GM23248 (cell line): ENCODE measurements around the gene APBA1. TPM values are rescaled to one million over a fixed set of nuclear protein-coding genes. Genes with fewer than 3 reads are reported as not detected.

Experiments
- DNase-seq: peaks from one replicate; pipeline ENCODE4 v3.0.0-alpha.2; 2015
- H2AFZ ChIP-seq: fragments of 200-600 bp; sonication (generic); 2 replicates; pipeline ENCODE4 v1.6.1; 2016; ENCODE audit warnings: antibody characterized with exemption
- H3F3A ChIP-seq: fragments of 200-600 bp; sonication (generic); 2 replicates; pipeline ENCODE4 v1.6.1; 2016; ENCODE audit warnings: mild to moderate bottlenecking, antibody characterized with exemption, mixed run types; ENCODE audit not compliant: insufficient read depth
- H3K27ac ChIP-seq: fragments of 200-600 bp; sonication (generic); 2 replicates; pipeline ENCODE4 v1.5.1; 2016; ENCODE audit warnings: mild to moderate bottlenecking
- H3K27me3 ChIP-seq: fragments of 200-600 bp; sonication (generic); replicated peaks from 2 replicates; pipeline ENCODE4 v1.6.1; 2016; ENCODE audit warnings: mild to moderate bottlenecking; ENCODE audit not compliant: insufficient read depth
- H3K36me3 ChIP-seq: fragments of 200-600 bp; sonication (generic); 2 replicates; pipeline ENCODE4 v1.6.1; 2016; ENCODE audit warnings: low read depth, mild to moderate bottlenecking
- H3K4me1 ChIP-seq: fragments of 200-600 bp; sonication (generic); 2 replicates; pipeline ENCODE4 v1.6.1; 2016; ENCODE audit warnings: mild to moderate bottlenecking; ENCODE audit not compliant: insufficient read depth
- H3K4me2 ChIP-seq: fragments of 200-600 bp; sonication (generic); one replicate; pipeline ENCODE4 v1.6.1; 2016; ENCODE audit warnings: mild to moderate bottlenecking; ENCODE audit not compliant: unreplicated experiment
- H3K4me3 ChIP-seq: fragments of 200-600 bp; sonication (generic); 2 replicates; pipeline ENCODE4 v1.5.1; 2016; ENCODE audit warnings: mild to moderate bottlenecking
- H3K79me2 ChIP-seq: fragments of 200-600 bp; sonication (generic); 2 replicates; pipeline ENCODE4 v1.6.1; 2016; ENCODE audit warnings: mild to moderate bottlenecking; ENCODE audit not compliant: insufficient read depth
- H3K9ac ChIP-seq: fragments of 200-600 bp; sonication (generic); 2 replicates; pipeline ENCODE4 v1.6.1; 2016; ENCODE audit warnings: mild to moderate bottlenecking
- H3K9me2 ChIP-seq: fragments of 200-600 bp; sonication (generic); 2 replicates; pipeline ENCODE4 v1.6.1; 2016; ENCODE audit warnings: mixed run types, mild to moderate bottlenecking, moderate library complexity; ENCODE audit not compliant: insufficient read depth
- H3K9me3 ChIP-seq: fragments of 200-600 bp; sonication (generic); one replicate; pipeline ENCODE4 v1.6.1; 2017; ENCODE audit warnings: low read depth
- H4K20me1 ChIP-seq: fragments of 200-600 bp; sonication (generic); 2 replicates; pipeline ENCODE4 v1.6.0; 2016; ENCODE audit not compliant: insufficient read depth
- EZH2 ChIP-seq: fragments of 200-600 bp; sonication (generic); IDR thresholded peaks from 2 replicates; pipeline ENCODE4 v1.6.1; 2018; ENCODE audit warnings: antibody characterized with exemption, mild to moderate bottlenecking; ENCODE audit not compliant: insufficient read depth, poor library complexity, severe bottlenecking
- EZH2phosphoT487 ChIP-seq: fragments of 200-600 bp; sonication (generic); IDR thresholded peaks from 2 replicates; pipeline ENCODE4 v1.6.1; 2018; ENCODE audit warnings: antibody characterized with exemption, moderate library complexity, mild to moderate bottlenecking, low read depth; ENCODE audit not compliant: insufficient read depth
- WGBS, 2 experiments: methylation state at CpG; one replicate each; pipeline ENCODE4 v1.1.6; 2015 to 2017; ENCODE audit warnings: low lambda C conversion rate in 2 of 2, low coverage in 1 of 2; ENCODE audit errors: missing lambda C conversion rate in 2 of 2; 5-methylcytosine and 5-hydroxymethylcytosine counted together
- in situ Hi-C: fragments of 300-500 bp; cut with MboI; formaldehyde crosslinking; loops from 2 replicates; pipeline ENCODE4 v1.15.0; 2020
- polyA plus RNA-seq: library from polyadenylated mRNA; unstranded; fragments of >200 nt; fragmentation: Nextera tagmentation; extraction: Ambion mirVana; gene quantifications from 2 replicates; pipeline ENCODE4 v1.2.1, GENCODE V29; 2016
- total RNA-seq: library from RNA; depleted of rRNA; stranded (reverse); fragments of >200 nt; shearing (Covaris generic); gene quantifications from 2 replicates; pipeline ENCODE4 v1.2.3, GENCODE V29; 2014

The APBA1 gene
- total and polyA plus RNA-seq, 2 experiments from 2014 or later: 0.93 to 11.3 TPM

DNA sequence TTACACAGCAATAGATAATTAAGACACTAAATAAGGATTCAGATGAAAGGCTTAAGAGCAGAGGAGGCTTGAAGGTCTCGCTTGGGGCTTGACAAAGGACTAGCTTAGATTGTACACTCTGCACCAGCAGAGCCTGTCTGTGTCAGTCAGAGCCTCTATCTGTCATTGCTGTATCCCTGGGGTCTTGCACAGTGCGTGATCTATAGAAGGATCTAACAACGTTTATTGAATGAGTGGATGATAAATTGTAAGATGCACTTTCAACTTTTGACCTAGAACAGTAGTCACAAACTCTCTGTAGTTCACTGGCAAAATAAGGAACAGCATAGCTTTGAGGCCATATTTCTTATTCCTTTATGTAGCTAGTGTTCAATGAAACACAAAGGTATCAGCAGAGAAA lies 173.7 kb downstream of the APBA1 start:
- Histone ChIP-seq H4K20me1 (no peaks in the 10 kb centered on the region), H3K27ac (no peak overlapping the region), H3K4me2 (no peak overlapping the region), H3K4me3 (no peak overlapping the region), H3K9me3 (no peaks in the 10 kb centered on the region), H3K9ac (no peak overlapping the region), H3K9me2 (no peaks in the 10 kb centered on the region), H3K79me2 (no peaks in the 10 kb centered on the region), H3F3A (no peaks in the 10 kb centered on the region; the same call in 1 of the 2 replicates), H3K27me3 (no peaks in the 10 kb centered on the region), H3K36me3 (no peaks in the 10 kb centered on the region), H3K4me1 (peaks cover 9% of the 10 kb centered on the region), H2AFZ (no peak overlapping the region)
- in situ Hi-C loops: no loop called here
- DNase-seq: no peak
- 85 to 94% methylated on average over 3 of the region's 3 CpGs for WGBS, 2 experiments
- TF ChIP-seq EZH2phosphoT487: no peak
- no peak for TF ChIP-seq EZH2

DNA sequence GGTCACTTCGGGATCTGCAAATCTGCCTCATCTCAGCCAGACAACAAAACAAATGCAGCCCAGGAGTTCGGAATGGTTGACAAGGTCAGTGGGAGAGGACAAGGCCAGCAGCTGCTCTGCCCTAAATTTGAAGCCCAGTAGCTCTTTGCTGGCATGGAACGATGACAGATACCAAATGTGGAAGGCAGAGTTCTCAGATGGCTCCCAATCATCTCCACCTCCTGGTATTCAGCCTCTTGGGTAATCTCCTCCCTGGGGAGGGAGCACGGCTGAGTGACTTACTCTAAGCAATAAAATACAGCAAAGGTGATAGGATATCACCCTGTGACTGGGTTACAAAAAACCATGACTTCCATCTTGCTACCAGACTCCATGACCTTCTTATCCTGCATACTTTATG lies 174.4 kb downstream of the APBA1 start:
- Histone ChIP-seq H3K4me2 (no peak overlapping the region), H2AFZ (no peak overlapping the region), H3K36me3 (no peaks in the 10 kb centered on the region), H4K20me1 (no peaks in the 10 kb centered on the region), H3K9ac (no peak overlapping the region), H3K79me2 (no peaks in the 10 kb centered on the region), H3F3A (no peaks in the 10 kb centered on the region; the same call in 1 of the 2 replicates), H3K27me3 (no peaks in the 10 kb centered on the region), H3K9me2 (no peaks in the 10 kb centered on the region), H3K4me3 (no peak overlapping the region), H3K27ac (no peak overlapping the region), H3K9me3 (no peaks in the 10 kb centered on the region), H3K4me1 (peaks cover 4% of the 10 kb centered on the region)
- TF ChIP-seq EZH2: no peak
- TF ChIP-seq EZH2phosphoT487: no peak
- 67 to 69% methylated on average over 4 of the region's 4 CpGs for WGBS, 2 experiments
- DNase-seq: no peak
- in situ Hi-C loops: no loop called here

DNA sequence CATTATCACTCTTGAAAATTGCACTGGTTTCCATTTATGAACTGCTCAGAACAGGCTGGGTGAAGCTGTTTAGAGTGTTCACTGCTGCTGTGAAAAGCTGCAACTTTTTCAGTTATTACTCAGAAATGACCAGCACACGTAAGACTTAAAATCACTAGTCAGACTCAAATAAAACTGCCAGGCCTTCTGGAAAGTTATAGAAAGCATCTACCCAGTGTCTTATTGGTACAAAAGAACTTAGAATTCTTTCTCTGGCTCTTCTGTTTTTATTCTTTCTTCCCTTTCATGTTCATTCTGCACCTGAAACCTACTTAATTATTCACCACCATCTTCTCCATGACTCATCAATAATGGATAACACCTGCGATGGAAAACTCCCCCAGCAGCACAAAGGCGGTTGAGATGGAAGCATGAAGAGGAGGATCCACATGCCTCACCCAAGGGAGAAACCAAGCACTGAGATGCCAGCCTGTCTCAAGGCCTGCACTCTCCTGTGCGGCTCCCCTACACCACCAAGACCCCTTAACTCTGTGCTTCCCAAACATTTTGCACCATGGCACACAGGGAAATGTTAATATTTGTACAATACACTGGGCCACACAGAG lies 175.2 kb downstream of the APBA1 start:
- H3K4me3 ChIP-seq: no peak overlapping the region
- H2AFZ ChIP-seq: no peak overlapping the region
- no peak overlapping the region for H3K27ac ChIP-seq
- no peaks in the 10 kb centered on the region for H3K4me1 ChIP-seq
- no peaks in the 10 kb centered on the region for H3K36me3 ChIP-seq
- 91 to 95% methylated on average over 4 of the region's 4 CpGs for whole genome bisulfite sequencing, 2 experiments
- no peaks in the 10 kb centered on the region for H3K79me2 ChIP-seq
- no peak for DNase-seq
- H3K9ac ChIP-seq: no peak overlapping the region
- no peaks in the 10 kb centered on the region for H3K27me3 ChIP-seq
- in situ Hi-C loops: no loop called here
- H3K9me2 ChIP-seq: no peaks in the 10 kb centered on the region
- no peaks in the 10 kb centered on the region for H3K9me3 ChIP-seq
- no peaks in the 10 kb centered on the region for H3F3A ChIP-seq
- H4K20me1 ChIP-seq: no peaks in the 10 kb centered on the region
- TF ChIP-seq EZH2 (no peak), EZH2phosphoT487 (no peak)
- H3K4me2 ChIP-seq: no peak overlapping the region

DNA sequence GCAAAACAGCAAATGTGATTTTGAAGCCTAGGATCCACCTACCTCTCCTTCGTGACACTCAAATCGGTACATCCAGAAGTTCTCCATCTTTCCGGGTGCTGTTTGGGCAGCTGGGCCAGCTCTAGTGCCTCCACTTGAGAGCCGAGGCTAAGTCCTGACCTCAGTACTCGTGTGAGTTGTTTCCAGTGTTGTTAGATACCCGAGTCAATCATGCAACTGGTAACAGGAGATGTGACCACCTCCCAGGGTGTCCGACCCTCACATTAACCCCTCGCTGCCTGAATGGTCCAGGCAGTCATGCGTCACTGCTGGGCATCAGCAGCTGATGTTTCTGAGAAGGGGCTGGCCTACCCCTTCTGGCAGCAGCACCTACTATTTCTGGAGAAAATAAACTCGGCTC lies 176.9 kb downstream of the APBA1 start:
- Histone ChIP-seq H3K9ac (no peak overlapping the region), H3K4me3 (no peak overlapping the region), H3K9me3 (no peaks in the 10 kb centered on the region), H3K9me2 (no peaks in the 10 kb centered on the region), H3K4me2 (no peak overlapping the region), H4K20me1 (no peaks in the 10 kb centered on the region), H3K27me3 (no peaks in the 10 kb centered on the region), H3K4me1 (no peaks in the 10 kb centered on the region), H3K36me3 (no peaks in the 10 kb centered on the region), H3K79me2 (no peaks in the 10 kb centered on the region), H3K27ac (no peak overlapping the region), H2AFZ (no peak overlapping the region), H3F3A (no peaks in the 10 kb centered on the region)
- DNase-seq: no peak
- 70 to 76% methylated on average over 10 of the region's 10 CpGs for WGBS, 2 experiments
- in situ Hi-C loops: no loop called here
- TF ChIP-seq EZH2 (no peak), EZH2phosphoT487 (no peak)

DNA sequence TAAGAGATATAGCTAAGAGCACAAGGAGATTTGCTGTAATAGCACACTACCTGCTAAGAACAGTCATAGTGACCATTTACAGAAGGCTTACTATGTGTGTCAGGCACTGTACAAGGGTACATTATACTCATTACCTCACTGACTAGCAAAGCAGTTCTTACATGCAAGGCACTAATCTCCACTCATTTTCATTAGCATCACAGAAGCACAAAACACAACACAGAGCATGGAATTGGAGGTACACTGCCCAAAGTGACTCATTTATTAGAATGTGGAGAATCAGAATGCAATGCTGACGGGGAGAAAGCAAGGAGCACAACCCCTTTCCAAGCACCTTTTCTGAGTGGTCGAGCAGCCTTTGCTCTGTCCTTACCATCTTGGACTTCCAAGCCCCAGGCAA lies 177.4 kb downstream of the APBA1 start:
- 56 to 59% methylated on average over 2 of the region's 2 CpGs for WGBS, 2 experiments
- TF ChIP-seq EZH2: no peak
- TF ChIP-seq EZH2phosphoT487: no peak
- no peaks in the 10 kb centered on the region for H3K9me3 ChIP-seq

More for the DNA sequence above, 177.4 kb downstream of the APBA1 start:
- H3K9me2 ChIP-seq: no peaks in the 10 kb centered on the region
- H3F3A ChIP-seq: no peaks in the 10 kb centered on the region
- no peaks in the 10 kb centered on the region for H3K79me2 ChIP-seq
- H3K4me1 ChIP-seq: no peaks in the 10 kb centered on the region
- no peak overlapping the region for H3K4me3 ChIP-seq
- no peaks in the 10 kb centered on the region for H3K27me3 ChIP-seq
- no peak overlapping the region for H3K27ac ChIP-seq
- in situ Hi-C loops: no loop called here
- no peak overlapping the region for H3K9ac ChIP-seq
- no peak overlapping the region for H2AFZ ChIP-seq
- no peak overlapping the region for H3K4me2 ChIP-seq
- no peak for DNase-seq
- no peaks in the 10 kb centered on the region for H4K20me1 ChIP-seq
- H3K36me3 ChIP-seq: no peaks in the 10 kb centered on the region
